C4-2B (cell line): ENCODE measurements around the gene FGF11.

Experiments used
- H3K27ac ChIP-seq: fragments of 450-650 bp; 2 replicates; pipeline ENCODE4 v1.5.1; 2017
- CTCF ChIP-seq: fragments of 450-650 bp; conservative IDR thresholded peaks from 2 replicates; pipeline ENCODE4 v1.5.1; 2017; ENCODE audit warnings: mild to moderate bottlenecking
- ZFX ChIP-seq: fragments of 450-650 bp; IDR thresholded peaks from 2 replicates; pipeline ENCODE4 v1.6.1; 2017

FGF11 gene

DNA sequence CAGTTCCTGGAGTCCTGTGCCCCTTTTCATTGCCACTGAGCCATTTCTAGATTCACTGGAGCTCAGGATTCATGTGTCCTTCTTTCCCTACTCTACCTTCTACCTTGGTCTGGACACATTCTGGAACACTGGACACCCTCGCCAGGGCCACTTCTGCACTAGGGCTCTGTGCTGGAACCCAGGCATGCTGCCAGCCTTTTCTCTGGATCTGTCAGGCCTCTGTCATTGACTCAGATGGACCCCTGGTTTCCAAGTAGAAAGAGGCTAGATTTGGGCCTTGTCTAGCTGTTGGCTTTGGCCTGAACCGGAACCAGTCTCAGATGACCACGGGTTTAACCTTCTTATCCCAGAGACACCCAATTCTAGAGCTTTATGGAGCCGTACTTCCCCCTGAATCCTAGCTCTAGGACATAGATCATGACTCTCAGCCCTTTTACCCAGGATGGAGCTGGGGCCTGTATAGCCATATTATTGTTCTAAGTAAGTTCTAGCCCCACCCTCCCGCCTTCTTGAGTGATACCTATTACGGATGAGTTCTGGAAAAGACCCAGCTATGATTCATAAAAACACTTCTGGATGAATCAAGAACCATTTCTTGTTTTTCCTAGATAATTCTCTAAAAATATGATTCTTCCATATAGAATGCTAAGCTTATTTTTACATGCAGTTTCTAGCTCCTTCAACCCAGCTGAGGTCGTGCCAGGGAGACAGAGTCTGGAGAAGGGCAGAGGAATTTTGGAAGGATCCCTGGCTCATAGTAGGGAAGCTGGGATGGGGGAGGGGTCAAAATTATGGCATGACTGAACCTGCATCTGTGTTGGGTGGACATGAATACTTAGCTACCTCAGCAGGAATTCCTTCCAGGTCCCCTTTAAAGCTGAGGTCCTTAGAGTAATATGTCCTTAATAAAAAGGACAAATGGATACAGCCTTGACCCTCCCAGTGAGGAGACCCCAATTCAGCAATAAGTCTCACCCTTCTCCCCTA is 4.5 kb downstream of the FGF11 start:
- H3K27ac ChIP-seq, result no peak overlapping the region
- TF ChIP-seq ZFX (no peak), CTCF (no peak)

- no peak within 1 kb of the TSS for H3K27ac ChIP-seq
- TF ChIP-seq ZFX (no peak), CTCF (no peak)
These were observed 5.6 kb downstream of the FGF11 start, which contains the start of gene CHRNB1 for GRCh38 chr17:7444682-7445618. CHRNB1 (plus strand) TSS chr17:7445061; CDS start chr17:7445128, 67 bp downstream.

- no peak overlapping the region for H3K27ac ChIP-seq
- TF ChIP-seq CTCF, result no peak
- no peak for TF ChIP-seq ZFX
These were observed 6.3 kb downstream of the FGF11 start for GRCh38 chr17:7445619-7445968.

DNA sequence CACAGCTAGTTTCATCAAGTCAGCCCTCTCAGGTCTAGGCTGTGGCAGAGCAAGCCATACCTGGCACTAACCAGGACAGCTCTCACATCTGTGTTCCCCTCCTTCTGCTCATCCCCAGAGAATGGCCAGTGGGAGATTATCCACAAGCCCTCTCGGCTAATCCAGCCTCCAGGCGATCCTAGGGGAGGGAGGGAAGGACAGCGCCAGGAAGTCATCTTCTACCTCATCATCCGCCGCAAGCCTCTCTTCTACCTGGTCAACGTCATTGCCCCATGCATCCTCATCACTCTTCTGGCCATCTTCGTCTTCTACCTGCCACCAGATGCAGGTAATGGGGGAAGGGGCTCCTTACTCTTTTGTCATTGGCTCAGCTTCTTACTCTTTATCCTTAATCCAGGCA is 9.1 kb downstream of the FGF11 start:
- TF ChIP-seq CTCF, result no peak
- TF ChIP-seq ZFX, result no peak
- H3K27ac ChIP-seq, result no peak overlapping the region

GRCh38 chr17:7459961-7460545 is 20.7 kb downstream of the FGF11 start:
- TF ChIP-seq CTCF (no peak), ZFX (no peak)
- H3K27ac ChIP-seq, result no peak overlapping the region

- H3K27ac ChIP-seq, result no peak overlapping the region
- TF ChIP-seq ZFX, result no peak
These were observed 21.7 kb downstream of the FGF11 start for GRCh38 chr17:7460850-7461660.
